Measurements from ENCODE around the gene C16orf78.

Gene C16orf78, protein sequence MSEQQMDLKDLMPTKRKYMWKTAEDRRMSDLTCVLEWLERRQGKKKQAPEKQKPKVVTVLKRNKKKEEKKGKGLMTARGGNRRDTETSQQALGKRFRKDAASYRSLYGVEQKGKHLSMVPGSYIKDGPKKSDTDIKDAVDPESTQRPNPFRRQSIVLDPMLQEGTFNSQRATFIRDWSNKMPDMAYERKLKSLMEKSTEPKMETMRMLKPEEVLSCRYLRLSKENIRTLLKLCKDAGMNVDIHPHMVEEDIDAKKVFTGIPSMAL

GRCh38 chr16:49373504-49373903, at the start of gene C16orf78:
TSS of gene C16orf78 (plus strand) at chr16:49373804. CDS start at chr16:49373940, 136 bp downstream.
- FAIRE-seq: no peak

GRCh38 chr16:49324703-49325102, 48.9 kb upstream of the C16orf78 start:
- FAIRE-seq: no peak

GRCh38 chr16:49327466-49327865, 46.1 kb upstream of the C16orf78 start:
- no peak for FAIRE-seq

DNA sequence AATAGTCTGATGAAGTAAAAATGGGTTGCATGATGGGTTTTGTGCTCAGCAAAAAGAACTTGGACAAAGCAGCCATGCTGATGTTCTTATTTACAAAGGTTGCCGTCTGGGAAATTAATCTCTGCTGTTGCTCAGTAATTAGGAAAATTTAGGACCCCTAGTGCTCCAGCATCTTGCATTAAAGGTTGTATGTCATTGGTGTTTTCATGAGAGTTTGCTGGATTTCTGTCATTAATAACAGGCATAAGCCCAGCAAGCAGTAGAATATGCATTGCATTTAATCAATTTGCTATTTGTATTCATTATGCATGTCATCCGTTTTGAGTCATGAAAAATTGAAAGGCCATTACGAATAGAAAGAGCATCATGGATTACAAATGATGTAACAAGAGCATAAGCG, 45.3 kb upstream of the C16orf78 start:
- FAIRE-seq: no peak

DNA sequence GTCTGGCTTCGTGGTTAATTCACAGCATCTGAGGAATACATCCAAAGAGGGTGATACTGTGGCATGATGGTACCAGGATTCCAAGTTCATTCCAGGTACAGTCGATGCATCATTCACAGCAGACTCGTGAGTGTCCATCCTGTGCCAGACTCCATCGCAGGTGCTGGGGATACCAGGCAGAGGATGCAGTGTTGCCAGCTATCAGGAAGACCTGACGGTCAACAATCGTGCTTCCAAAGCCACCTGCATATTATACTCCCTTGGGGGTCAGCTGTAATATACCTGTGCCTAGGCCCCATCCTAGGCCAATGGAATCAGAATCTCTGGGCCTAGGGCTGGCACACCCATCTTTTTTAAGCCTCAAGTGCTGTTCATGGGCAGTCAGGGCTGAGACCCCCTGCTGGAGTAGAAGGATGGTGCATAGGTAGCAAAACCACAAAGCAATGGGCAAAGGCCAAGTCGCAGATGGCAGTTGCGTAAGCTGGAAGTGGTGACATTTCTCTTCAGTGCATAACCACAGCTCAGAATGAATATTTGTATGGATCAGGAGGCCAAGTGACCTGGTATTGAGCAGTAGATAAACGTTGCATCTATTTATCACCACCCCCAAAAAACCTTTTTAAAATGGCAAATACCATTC, 42.9 kb upstream of the C16orf78 start:
- no peak for FAIRE-seq

- FAIRE-seq: no peak
Observed at GRCh38 chr16:49332589-49333258, 40.9 kb upstream of the C16orf78 start.

DNA sequence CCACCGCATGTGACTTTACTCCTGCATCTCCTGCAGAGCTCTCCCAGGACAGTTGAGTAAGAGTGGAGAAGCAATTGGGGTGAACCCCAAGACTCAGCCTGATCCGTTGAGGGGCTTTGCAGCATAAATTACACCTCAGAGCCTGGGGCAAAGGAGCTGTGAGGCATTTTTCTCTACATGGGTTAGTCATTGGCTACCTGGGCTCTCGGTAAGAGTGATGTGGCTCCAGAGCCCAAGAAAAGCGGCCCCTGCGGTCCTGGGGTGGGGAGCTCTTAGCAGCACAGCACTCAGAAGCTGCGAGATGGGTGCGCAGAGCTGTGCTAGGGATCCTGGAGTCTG, 40.4 kb upstream of the C16orf78 start:
- FAIRE-seq: no peak

- no peak for FAIRE-seq
Observed at GRCh38 chr16:49335828-49336227, 37.8 kb upstream of the C16orf78 start.

DNA sequence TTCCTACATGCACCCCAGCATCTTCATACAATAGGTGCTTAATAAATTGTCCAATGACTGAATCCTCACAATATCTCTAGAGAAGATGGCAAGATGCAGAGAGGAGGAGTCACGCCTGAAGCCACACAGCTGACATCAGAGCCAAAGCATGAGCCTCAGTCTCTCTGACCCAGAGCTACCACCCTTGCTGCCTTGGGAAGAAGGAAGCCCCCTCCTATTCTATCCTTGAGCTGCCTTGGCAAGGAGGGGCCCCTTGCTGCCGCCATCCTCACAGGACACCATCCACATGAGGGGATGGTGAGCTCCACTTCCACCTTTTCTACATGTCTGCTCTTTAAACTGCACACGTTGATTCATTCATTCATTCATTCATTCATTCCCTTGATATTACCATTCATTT, 37.0 kb upstream of the C16orf78 start:
- no peak for FAIRE-seq

GRCh38 chr16:49337814-49338350, 35.7 kb upstream of the C16orf78 start:
- FAIRE-seq: no peak

- no peak for FAIRE-seq
Observed at GRCh38 chr16:49338611-49339265, 34.9 kb upstream of the C16orf78 start.

DNA sequence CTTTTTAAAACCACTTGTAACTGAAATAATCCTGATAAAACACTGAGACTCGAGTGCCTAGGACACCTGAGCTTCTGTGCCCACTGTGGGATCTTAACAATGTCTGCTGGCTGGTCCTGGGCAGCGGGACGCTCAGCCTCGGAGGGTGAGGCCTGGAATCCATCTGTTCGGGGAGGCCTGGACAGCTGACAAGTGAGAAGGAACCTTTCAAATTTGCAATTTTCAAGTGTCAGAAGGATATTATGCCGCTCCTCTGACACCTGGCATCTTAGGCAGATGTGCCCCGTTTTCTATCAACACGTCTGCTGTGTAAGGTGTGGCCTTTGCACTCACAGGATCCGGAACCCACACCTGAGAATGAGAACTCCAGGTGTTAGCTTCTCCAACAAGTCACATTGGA, 33.1 kb upstream of the C16orf78 start:
- no peak for FAIRE-seq

- FAIRE-seq: no peak
Observed at GRCh38 chr16:49341706-49342105, 31.9 kb upstream of the C16orf78 start.

DNA sequence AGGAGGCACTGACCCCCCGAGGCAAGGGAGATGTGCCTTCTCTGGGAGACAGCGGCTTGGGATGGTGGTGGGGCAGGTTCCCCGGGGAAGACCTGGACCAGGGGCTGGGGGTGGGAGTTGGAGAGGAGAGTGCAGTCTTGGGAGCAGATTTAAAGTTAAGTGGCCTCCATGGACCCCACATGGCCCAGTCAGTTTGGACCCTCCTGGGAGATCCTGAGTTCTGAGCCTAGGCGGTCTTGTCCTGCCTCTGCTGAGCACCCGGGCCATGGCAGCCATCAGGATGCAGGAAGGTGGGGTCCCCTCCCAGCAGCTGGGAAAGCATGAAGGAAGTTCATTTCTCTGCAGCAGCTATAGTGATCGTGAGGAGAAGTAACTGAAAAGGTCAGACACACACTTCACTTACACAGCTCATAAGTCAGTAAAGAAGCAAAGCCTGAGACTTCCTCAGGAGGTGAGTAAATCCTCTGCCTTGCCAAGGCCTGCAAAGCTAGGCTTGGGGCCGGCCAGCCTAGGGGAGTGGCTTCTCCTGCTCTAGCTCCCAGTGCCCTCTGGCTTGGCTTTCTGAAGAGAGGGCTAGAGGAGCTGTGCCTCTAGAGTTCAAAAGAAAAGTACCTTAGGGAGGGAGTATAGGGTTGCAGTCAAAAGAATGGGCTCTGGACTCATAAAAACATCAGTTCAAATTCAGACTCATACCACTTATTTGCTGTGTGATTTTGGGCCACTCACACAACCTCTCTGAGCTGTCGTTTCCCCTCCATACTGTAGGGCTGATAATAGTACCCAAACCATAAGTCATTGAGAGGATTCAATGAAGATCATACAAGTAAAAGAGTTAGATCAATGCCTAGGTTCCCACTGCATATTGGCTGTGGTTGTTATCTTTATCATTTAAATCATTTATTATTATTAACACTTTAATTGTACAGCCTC, 31.0 kb upstream of the C16orf78 start:
- FAIRE-seq: no peak

DNA sequence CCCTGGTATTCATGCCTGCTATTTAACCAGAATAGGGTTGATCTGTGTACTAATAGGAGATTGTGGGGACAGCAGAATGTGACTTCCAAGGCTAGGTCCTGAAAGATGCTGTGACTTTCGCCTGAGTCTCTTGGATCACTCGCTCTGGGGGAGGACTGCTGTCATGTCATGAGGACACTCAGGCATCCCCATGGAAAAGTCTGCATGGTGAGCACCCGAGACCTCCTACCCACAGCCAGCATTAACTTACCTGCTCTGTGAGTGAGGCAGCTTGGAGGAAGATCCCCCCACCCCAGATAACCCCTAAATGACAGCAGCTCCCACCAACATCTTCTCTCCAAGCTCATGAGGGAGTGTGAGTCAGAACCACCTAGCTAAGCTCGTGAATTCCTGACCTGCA, 30.3 kb upstream of the C16orf78 start:
- FAIRE-seq: no peak

GRCh38 chr16:49344401-49344800, 29.2 kb upstream of the C16orf78 start:
- FAIRE-seq: no peak

DNA sequence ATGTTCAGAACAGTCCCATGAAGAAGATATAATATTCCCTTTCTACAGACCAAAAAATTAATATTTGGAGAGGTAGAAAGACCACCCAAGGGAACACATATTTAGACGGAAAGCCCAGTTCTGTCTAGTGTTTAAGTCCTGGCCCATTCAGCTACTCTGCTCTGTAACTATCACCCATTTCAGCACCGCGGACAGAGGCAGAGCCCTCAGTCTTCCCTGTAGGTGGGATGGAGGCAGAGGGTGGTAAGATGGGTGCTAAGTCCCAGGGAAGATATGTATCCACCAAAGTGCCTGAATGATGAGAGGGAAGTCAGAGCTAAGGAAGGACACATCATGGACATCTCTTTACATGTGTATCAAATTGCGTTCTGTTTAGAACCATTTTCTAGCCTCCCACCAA, 27.8 kb upstream of the C16orf78 start:
- FAIRE-seq: no peak

DNA sequence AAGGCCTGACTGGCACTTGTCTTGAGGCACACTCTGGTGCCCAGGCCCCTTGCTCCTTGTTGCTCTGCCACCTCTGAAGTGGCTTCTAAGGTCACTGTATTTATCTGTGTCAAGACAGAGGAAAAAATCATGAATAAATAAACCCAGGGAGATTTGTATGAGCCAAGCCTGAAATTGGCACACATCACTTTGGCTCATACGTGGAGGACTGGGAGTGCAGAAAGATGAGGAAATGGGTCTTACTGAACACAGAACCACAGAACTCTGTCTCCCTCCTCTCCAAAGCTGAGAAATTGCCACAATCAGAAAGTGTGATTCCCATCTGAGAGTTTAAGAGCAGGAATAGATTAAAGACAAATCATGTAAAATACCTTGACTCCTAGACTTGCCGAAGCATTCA, 27.1 kb upstream of the C16orf78 start:
- FAIRE-seq: no peak

- FAIRE-seq: no peak
Observed at GRCh38 chr16:49347476-49347875, 26.1 kb upstream of the C16orf78 start.

- FAIRE-seq: no peak
Observed at GRCh38 chr16:49348408-49349176, 25.0 kb upstream of the C16orf78 start.

GRCh38 chr16:49349446-49350168, 24.0 kb upstream of the C16orf78 start:
- FAIRE-seq: no peak
